Gastroesophageal sphincter (tissue), 4 donors: Measurements from ENCODE around the gene LPO. TPM values are rescaled to one million over a fixed set of nuclear protein-coding genes. Genes with fewer than 3 reads are reported as not detected.
A peak's percentile ranks its signal among the peaks of the same experiment; 100 is the strongest.

Experiments used
- ATAC-seq: fragments of 150-250 bp; one replicate; pipeline ENCODE4 v1.9.1; 2016; ENCODE audit warnings: mild to moderate bottlenecking, moderate library complexity
- H3K27ac ChIP-seq, 4 donors: fragments of 200-600 bp; sonication (generic) in 3 of 4; 1 replicate in 3 of 4; 2 replicates in 1 of 4; pipeline ENCODE4 v1.5.1; 2016 to 2019
- H3K27me3 ChIP-seq: fragments of 200-600 bp; sonication (generic); one replicate; pipeline ENCODE4 v1.5.1; 2019
- H3K36me3 ChIP-seq, 2 donors: fragments of 200-600 bp; sonication (generic); one replicate each; pipeline ENCODE4 v1.5.1; 2019; ENCODE audit warnings: control low read depth in 1 of 2
- H3K4me1 ChIP-seq, 3 donors: fragments of 200-600 bp; sonication (generic); 1 replicate in 2 of 3; 2 replicates in 1 of 3; pipeline ENCODE4 v1.5.1; 2016 to 2019; ENCODE audit warnings: control low read depth in 2 of 3
- H3K4me3 ChIP-seq, 2 donors: fragments of 200-600 bp; sonication (generic); one replicate each; pipeline ENCODE4 v1.5.1; 2019; ENCODE audit warnings: mild to moderate bottlenecking in 1 of 2, moderate library complexity in 1 of 2
- H3K9me3 ChIP-seq, 3 donors: fragments of 200-600 bp; sonication (generic); one replicate each; pipeline ENCODE4 v1.5.1; 2017 to 2019; ENCODE audit warnings: control low read depth in 2 of 3
- CTCF ChIP-seq, 4 experiments: fragments of 200-600 bp in 2 of 4; fragments of 450-650 bp in 2 of 4; sonication (generic) in 1 of 4; IDR thresholded peaks; one replicate each; pipeline ENCODE4 v1.5.1; 2017 to 2019; ENCODE audit warnings: antibody characterized with exemption in 4 of 4, mild to moderate bottlenecking in 2 of 4, moderate library complexity in 2 of 4
- EP300 ChIP-seq: sonication (generic); formaldehyde crosslinking; IDR thresholded peaks from one replicate; pipeline ENCODE4 v1.6.1; 2017; ENCODE audit warnings: antibody characterized with exemption, mild to moderate bottlenecking
- POLR2A ChIP-seq, 2 donors: fragments of 450-650 bp; IDR thresholded peaks; one replicate each; pipeline ENCODE4 v1.6.1; 2017; ENCODE audit warnings: antibody characterized with exemption in 2 of 2, mild to moderate bottlenecking in 2 of 2, moderate library complexity in 1 of 2
- POLR2AphosphoS5 ChIP-seq: sonication (generic); formaldehyde crosslinking; IDR thresholded peaks from one replicate; pipeline ENCODE4 v1.6.1; 2017; ENCODE audit warnings: antibody characterized with exemption
- WGBS, 2 donors: methylation state at CpG; one replicate each; pipeline ENCODE4 v1.1.5; 2018; ENCODE audit warnings: low coverage in 1 of 2; 5-methylcytosine and 5-hydroxymethylcytosine counted together
- total RNA-seq, 4 donors: library from RNA; depleted of rRNA; stranded (reverse); fragments of >200 nt; gene quantifications; one replicate each; pipeline ENCODE4 v1.1.0, GENCODE V29; 2016

LPO gene
- total RNA-seq, 4 donors from 2014 or later = 0.15 to 0.77 TPM; not detected in 2

DNA sequence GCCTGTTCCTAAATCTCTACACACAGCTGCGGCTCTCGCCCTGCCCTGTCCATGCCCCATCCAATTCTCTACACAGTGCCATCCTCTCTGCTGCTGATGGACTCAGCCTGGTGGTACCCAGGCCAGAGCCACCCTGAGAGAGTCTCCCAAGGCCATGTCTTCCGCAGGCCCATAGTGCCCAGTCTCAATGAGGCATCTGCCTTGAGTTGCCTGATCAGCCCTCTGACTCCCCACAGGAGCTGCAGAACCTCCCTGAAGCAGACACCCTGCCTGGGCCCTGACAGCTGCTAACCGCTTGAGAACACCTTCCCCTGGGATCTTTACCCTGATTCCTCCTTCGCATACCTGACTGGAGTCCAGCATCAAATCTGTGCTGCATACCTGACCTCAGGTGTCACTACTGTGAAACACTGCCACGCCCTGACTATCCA is 76.9 kb downstream of the LPO start:
- no peaks in the 10 kb centered on the region for H3K9me3 ChIP-seq
- H3K4me1 ChIP-seq = no peaks in the 10 kb centered on the region
- WGBS, 2 donors = 89 to 100% methylated on average over 2 to 4 of the region's 6 CpGs

GRCh38 chr17:58315750-58316149 is 77.4 kb downstream of the LPO start:
- H3K27me3 ChIP-seq = no peaks in the 10 kb centered on the region
- peaks cover 0 to 49% of the 10 kb centered on the region in 2 donors for H3K36me3 ChIP-seq
- no peak overlapping the region for H3K4me3 ChIP-seq
- no peak for TF ChIP-seq POLR2A (IDR thresholded peaks at IDR 0.05)
- no peak for TF ChIP-seq CTCF (IDR thresholded peaks at IDR 0.05)
- no peaks in the 10 kb centered on the region for H3K9me3 ChIP-seq
- no peaks in the 10 kb centered on the region for H3K4me1 ChIP-seq
- ATAC-seq = no peak
- no peak overlapping the region for H3K27ac ChIP-seq
- WGBS, 2 donors = 79% methylated on average over 3 of the region's 4 CpGs; no CpG with 5 or more reads in 1 of the 2 donors

More for the DNA sequence above, 76.9 kb downstream of the LPO start:
- Histone ChIP-seq H3K36me3 (peaks cover 0 to 50% of the 10 kb centered on the region in 2 donors), H3K4me3 (no peak overlapping the region), H3K27ac (no peak overlapping the region), H3K27me3 (no peaks in the 10 kb centered on the region)
- ATAC-seq = no peak
- no peak for TF ChIP-seq EP300
- no peak for TF ChIP-seq POLR2A (IDR thresholded peaks at IDR 0.05)
- TF ChIP-seq CTCF (IDR thresholded peaks at IDR 0.05) = no peak

- peaks cover 0 to 47% of the 10 kb centered on the region in 2 donors for H3K36me3 ChIP-seq
- H3K9me3 ChIP-seq = no peaks in the 10 kb centered on the region
- TF ChIP-seq POLR2A (IDR thresholded peaks at IDR 0.05) (no peak), CTCF (IDR thresholded peaks at IDR 0.05) (no peak), POLR2AphosphoS5 (no peak), EP300 (no peak)
- no peaks in the 10 kb centered on the region for H3K4me1 ChIP-seq
- H3K27me3 ChIP-seq = no peaks in the 10 kb centered on the region
- 69 to 87% methylated on average over 2 to 3 of the region's 8 CpGs for WGBS, 2 donors
- H3K4me3 ChIP-seq = no peak overlapping the region
- ATAC-seq = no peak
- no peak overlapping the region for H3K27ac ChIP-seq
These were observed 78.0 kb downstream of the LPO start for GRCh38 chr17:58316260-58316960.

DNA sequence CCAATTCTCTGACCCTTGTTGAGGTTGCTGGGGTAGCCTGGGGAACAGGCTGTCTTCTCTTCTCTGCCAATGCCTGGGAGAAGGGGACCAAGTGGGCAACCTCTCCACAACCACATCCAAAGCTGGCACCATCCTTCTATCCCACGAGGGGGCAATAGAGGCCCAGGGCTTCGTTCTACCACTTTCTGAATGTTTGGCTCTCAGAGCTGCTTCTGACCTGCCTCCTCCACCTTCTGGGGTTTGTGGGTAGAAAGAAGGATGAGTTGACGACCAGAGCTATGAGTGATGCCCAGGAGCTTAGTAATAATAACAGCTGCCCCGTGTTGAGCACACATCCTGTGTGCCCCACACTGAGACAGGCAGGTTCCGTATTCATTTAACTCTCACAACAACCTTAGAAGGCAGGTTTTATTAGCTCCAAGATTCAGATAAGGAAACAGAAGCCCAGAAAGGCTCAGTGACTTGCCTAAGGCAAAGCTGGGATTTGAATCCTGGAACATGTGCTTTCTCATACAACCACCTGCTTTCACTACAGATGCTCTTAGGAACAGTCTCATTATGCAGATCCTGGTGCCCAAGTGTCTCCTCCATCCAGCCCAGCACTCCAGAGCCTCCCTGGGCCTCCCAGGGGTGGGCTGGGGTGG is 79.2 kb downstream of the LPO start:
- 9 to 30% methylated on average over 2 to 4 of the region's 5 CpGs for WGBS, 2 donors
- no peaks in the 10 kb centered on the region for H3K4me1 ChIP-seq
- peak; percentile 23 for ATAC-seq
- no peak overlapping the region for H3K4me3 ChIP-seq
- peaks cover 0 to 49% of the 10 kb centered on the region in 2 donors for H3K36me3 ChIP-seq
- H3K27me3 ChIP-seq = no peaks in the 10 kb centered on the region
- H3K27ac ChIP-seq = no peak overlapping the region
- TF ChIP-seq EP300 (no peak), CTCF (IDR thresholded peaks at IDR 0.05) (peak in 3 of 4 experiments; percentile 32 to 51 (median 47))
- H3K9me3 ChIP-seq = no peaks in the 10 kb centered on the region

- Histone ChIP-seq H3K27ac (no peak overlapping the region), H3K4me1 (peaks cover 0 to 3% (median 0%) of the 10 kb centered on the region in 3 donors), H3K27me3 (no peaks in the 10 kb centered on the region), H3K36me3 (peaks cover 0 to 55% of the 10 kb centered on the region in 2 donors), H3K4me3 (no peak overlapping the region), H3K9me3 (no peaks in the 10 kb centered on the region)
- TF ChIP-seq EP300 (no peak), POLR2AphosphoS5 (no peak), CTCF (IDR thresholded peaks at IDR 0.05) (no peak), POLR2A (IDR thresholded peaks at IDR 0.05) (no peak)
- 86% methylated on average over 7 of the region's 9 CpGs; no CpG with 5 or more reads in 1 of the 2 donors for WGBS, 2 donors
- ATAC-seq = no peak
These were observed 79.7 kb downstream of the LPO start for GRCh38 chr17:58318065-58318481.
